Measurements from ENCODE around the gene SAFB. TPM values are rescaled to one million over a fixed set of nuclear protein-coding genes. Genes with fewer than 3 reads are reported as not detected.
"Not testable (repeated sequence)": the region's sequence is repeated elsewhere in the genome, so short reads cannot be mapped to it uniquely, and the experiment has no call there.

SAFB gene
- total RNA-seq, 1 donor from 2014 or later, result 76.6 TPM

GRCh38 chr19:5684694-5685430 lies 62.0 kb downstream of the SAFB start:
- DNase-seq, result no peak

- DNase-seq, result no peak
These were observed 63.4 kb downstream of the SAFB start for GRCh38 chr19:5686326-5686646.

GRCh38 chr19:5686647-5687359 lies 63.9 kb downstream of the SAFB start:
- DNase-seq, result peak; percentile 86

GRCh38 chr19:5687360-5688198 lies 64.7 kb downstream of the SAFB start:
- DNase-seq, result no peak

- not testable (repeated sequence) for DNase-seq
These were observed 65.5 kb downstream of the SAFB start for GRCh38 chr19:5688262-5688881.

GRCh38 chr19:5690125-5690954 lies 67.5 kb downstream of the SAFB start, which contains the start of gene RPL36:
RPL36 (plus strand) TSS chr19:5690295; CDS start chr19:5690508, 213 bp downstream.
- DNase-seq, result peak; percentile 92

GRCh38 chr19:5690955-5691821 lies 68.3 kb downstream of the SAFB start:
- DNase-seq, result no peak

GRCh38 chr19:5691822-5692722 lies 69.2 kb downstream of the SAFB start:
- DNase-seq, result no peak

GRCh38 chr19:5692723-5693194 lies 69.9 kb downstream of the SAFB start:
- no peak for DNase-seq

GRCh38 chr19:5693195-5694166 lies 70.6 kb downstream of the SAFB start:
- DNase-seq, result no peak

GRCh38 chr19:5694167-5694955 lies 71.5 kb downstream of the SAFB start:
- DNase-seq, result no peak

- DNase-seq, result no peak
These were observed 72.2 kb downstream of the SAFB start for GRCh38 chr19:5694956-5695648.

GRCh38 chr19:5695649-5696195 lies 72.8 kb downstream of the SAFB start:
- no peak for DNase-seq

- no peak for DNase-seq
These were observed 73.5 kb downstream of the SAFB start for GRCh38 chr19:5696196-5697021.
